CD1c-positive myeloid dendritic cell (primary cell): Measurements from ENCODE around the gene STAT5A.
"Not testable (repeated sequence)": the region's sequence is repeated elsewhere in the genome, so short reads cannot be mapped to it uniquely, and the experiment has no call there.

ENCODE experiments used
- DNase-seq: peaks from one replicate; pipeline ENCODE4 v3.0.0-alpha.2; 2016; ENCODE audit errors: extremely low spot score

Gene STAT5A

GRCh38 chr17:42329025-42329976 lies 41.0 kb downstream of the STAT5A start:
- no peak for DNase-seq

- DNase-seq: no peak
Observed at GRCh38 chr17:42333053-42333452, 44.8 kb downstream of the STAT5A start.

- DNase-seq: no peak
Observed at GRCh38 chr17:42334677-42335076, 46.4 kb downstream of the STAT5A start.

GRCh38 chr17:42337442-42337841 lies 49.1 kb downstream of the STAT5A start:
- DNase-seq: peak; percentile 53

GRCh38 chr17:42338427-42338985 lies 50.2 kb downstream of the STAT5A start:
- no peak for DNase-seq

GRCh38 chr17:42339221-42339620 lies 50.9 kb downstream of the STAT5A start:
- DNase-seq: no peak

- DNase-seq: no peak
Observed at GRCh38 chr17:42340691-42341127, 52.4 kb downstream of the STAT5A start.

- no peak for DNase-seq
Observed at GRCh38 chr17:42341568-42341967, 53.3 kb downstream of the STAT5A start.

- DNase-seq: no peak
Observed at GRCh38 chr17:42342242-42343008, 54.1 kb downstream of the STAT5A start.

GRCh38 chr17:42345396-42346073 lies 57.2 kb downstream of the STAT5A start:
- DNase-seq: no peak

GRCh38 chr17:42346481-42346880 lies 58.2 kb downstream of the STAT5A start:
- DNase-seq: no peak

- DNase-seq: no peak
Observed at GRCh38 chr17:42347198-42347597, 58.9 kb downstream of the STAT5A start.

- DNase-seq: no peak
Observed at GRCh38 chr17:42347606-42348005, 59.3 kb downstream of the STAT5A start.

- no peak for DNase-seq
Observed at GRCh38 chr17:42348104-42348503, 59.8 kb downstream of the STAT5A start.

- no peak for DNase-seq
Observed at GRCh38 chr17:42354956-42355843, 66.9 kb downstream of the STAT5A start.

GRCh38 chr17:42358434-42358833 lies 70.1 kb downstream of the STAT5A start:
- DNase-seq: peak; percentile 29

GRCh38 chr17:42359133-42359532 lies 70.8 kb downstream of the STAT5A start:
- no peak for DNase-seq

GRCh38 chr17:42360388-42360787 lies 72.1 kb downstream of the STAT5A start:
- not testable (repeated sequence) for DNase-seq
